ENCODE results near the gene GAGE13.

DNA sequence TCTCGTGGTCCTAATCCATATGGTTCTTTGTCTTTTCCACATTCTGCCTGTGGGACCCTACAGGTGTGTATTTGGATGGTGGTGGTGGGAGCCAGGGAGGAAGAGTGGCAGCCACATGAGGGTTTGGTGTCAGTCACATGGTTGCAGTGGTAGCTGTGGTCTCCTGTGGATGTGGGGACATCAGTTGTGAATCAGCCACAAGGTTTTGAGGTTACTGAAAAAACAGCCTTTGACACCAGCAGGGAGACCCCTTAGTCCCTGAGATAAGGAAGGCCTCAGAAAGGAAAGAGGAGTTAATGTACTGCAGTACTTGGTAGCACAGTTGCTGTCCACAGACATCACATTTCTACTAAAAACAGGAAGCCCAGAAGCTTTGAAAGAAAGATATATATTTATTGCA lies 43.7 kb upstream of the GAGE13 start:
- TF ChIP-seq, protein P1, sequence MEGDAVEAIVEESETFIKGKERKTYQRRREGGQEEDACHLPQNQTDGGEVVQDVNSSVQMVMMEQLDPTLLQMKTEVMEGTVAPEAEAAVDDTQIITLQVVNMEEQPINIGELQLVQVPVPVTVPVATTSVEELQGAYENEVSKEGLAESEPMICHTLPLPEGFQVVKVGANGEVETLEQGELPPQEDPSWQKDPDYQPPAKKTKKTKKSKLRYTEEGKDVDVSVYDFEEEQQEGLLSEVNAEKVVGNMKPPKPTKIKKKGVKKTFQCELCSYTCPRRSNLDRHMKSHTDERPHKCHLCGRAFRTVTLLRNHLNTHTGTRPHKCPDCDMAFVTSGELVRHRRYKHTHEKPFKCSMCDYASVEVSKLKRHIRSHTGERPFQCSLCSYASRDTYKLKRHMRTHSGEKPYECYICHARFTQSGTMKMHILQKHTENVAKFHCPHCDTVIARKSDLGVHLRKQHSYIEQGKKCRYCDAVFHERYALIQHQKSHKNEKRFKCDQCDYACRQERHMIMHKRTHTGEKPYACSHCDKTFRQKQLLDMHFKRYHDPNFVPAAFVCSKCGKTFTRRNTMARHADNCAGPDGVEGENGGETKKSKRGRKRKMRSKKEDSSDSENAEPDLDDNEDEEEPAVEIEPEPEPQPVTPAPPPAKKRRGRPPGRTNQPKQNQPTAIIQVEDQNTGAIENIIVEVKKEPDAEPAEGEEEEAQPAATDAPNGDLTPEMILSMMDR (IDR thresholded peaks at IDR 0.05) = no peak
- no peak for TF ChIP-seq POLR2A (IDR thresholded peaks at IDR 0.05)
